Lung (tissue), 12 donors: Measurements from ENCODE around the gene PRKG1. TPM values are rescaled to one million over a fixed set of nuclear protein-coding genes. Genes with fewer than 3 reads are reported as not detected.

Experiments used
- ATAC-seq: fragments of 200-7000 bp; cut with Tn5 transposase; one replicate; pipeline ENCODE4 v1.9.1; 2020; ENCODE audit warnings: moderate number of reproducible peaks; ENCODE audit not compliant: insufficient read depth, low FRiP score
- DNase-seq, 3 donors: peaks; one replicate each; pipeline ENCODE4 v3.0.0-alpha.2; 2013 to 2017
- H3K27ac ChIP-seq, 2 donors: one replicate each; pipeline ENCODE4 v1.5.1; 2013; ENCODE audit warnings: mild to moderate bottlenecking in 2 of 2, moderate library complexity in 2 of 2, control low read depth in 1 of 2, inconsistent platforms in 1 of 2, low read depth in 1 of 2, low read length in 1 of 2
- H3K27me3 ChIP-seq, 3 donors: one replicate each; pipeline ENCODE4 v1.5.1; 2013; ENCODE audit warnings: low read length in 2 of 3; ENCODE audit not compliant: control insufficient read depth in 3 of 3, insufficient read depth in 3 of 3
- H3K36me3 ChIP-seq, 4 donors: one replicate each; pipeline ENCODE4 v1.5.1; 2013; ENCODE audit warnings: low read length in 4 of 4, mild to moderate bottlenecking in 1 of 4, moderate library complexity in 1 of 4; ENCODE audit not compliant: control insufficient read depth in 4 of 4, insufficient read depth in 4 of 4
- H3K4me1 ChIP-seq, 5 donors: one replicate each; pipeline ENCODE4 v1.5.1; 2013; ENCODE audit warnings: low read length in 5 of 5, mild to moderate bottlenecking in 2 of 5, moderate library complexity in 1 of 5; ENCODE audit not compliant: control insufficient read depth in 5 of 5, insufficient read depth in 5 of 5
- H3K4me3 ChIP-seq: one replicate; pipeline ENCODE4 v1.5.1; 2013; ENCODE audit warnings: mild to moderate bottlenecking, control low read depth, moderate library complexity
- H3K9ac ChIP-seq, 2 donors: one replicate each; pipeline ENCODE4 v1.5.1; 2013; ENCODE audit warnings: low read length in 2 of 2, control low read depth in 1 of 2; ENCODE audit not compliant: insufficient read depth in 1 of 2
- H3K9me3 ChIP-seq, 4 donors: one replicate each; pipeline ENCODE4 v1.5.1; 2013; ENCODE audit warnings: low read length in 3 of 4, mild to moderate bottlenecking in 1 of 4, moderate library complexity in 1 of 4; ENCODE audit not compliant: control insufficient read depth in 4 of 4, insufficient read depth in 3 of 4
- CTCF ChIP-seq: IDR thresholded peaks from 2 replicates; pipeline ENCODE4 v1.5.1; 2012; ENCODE audit warnings: mild to moderate bottlenecking; ENCODE audit errors: control extremely low read depth, extremely low read depth
- WGBS, 2 donors: extraction: QIAGEN DNeasy Blood & Tissue Kit; methylation state at CpG; one replicate each; pipeline ENCODE4 v1.1.7; 2013; 5-methylcytosine and 5-hydroxymethylcytosine counted together
- polyA plus RNA-seq, 2 donors: library from polyadenylated mRNA; stranded (reverse); fragments of 200-250 nt; gene quantifications; one replicate each; pipeline ENCODE4 v1.2.1, GENCODE V29; 2013
- total RNA-seq, 2 donors: library from RNA; depleted of rRNA in 1 of 2; stranded (reverse); fragments of >200 nt in 1 of 2; gene quantifications; one replicate each; pipeline ENCODE4 v1.2.1, GENCODE V29; 2014 to 2021
- donor health status: control.
- donor health status: control.
- donor health status: Bipolar disorder and iron deficiency.
- donor health status: healthy.
- donor health status: DM: yes; HTN: yes; CAD: no.

The PRKG1 gene
- total and polyA plus RNA-seq, 4 donors = 2.1 to 50.8 (median 15.1) TPM

GRCh38 chr10:51342381-51342780 lies 268.1 kb downstream of the PRKG1 start:
- Histone ChIP-seq H3K36me3 (no peaks in the 10 kb centered on the region), H3K4me1 (peaks cover 0 to 4% (median 0%) of the 10 kb centered on the region in 5 donors), H3K9me3 (no peaks in the 10 kb centered on the region), H3K4me3 (no peak overlapping the region), H3K27ac (no peak overlapping the region), H3K9ac (no peak overlapping the region), H3K27me3 (no peaks in the 10 kb centered on the region)
- DNase-seq (peak in 1 of 3 donors; percentile 25), ATAC-seq (no peak)
- WGBS, 2 donors = 96 to 97% methylated on average over 1 of the region's 1 CpG
- TF ChIP-seq CTCF = no peak

- Histone ChIP-seq H3K9me3 (no peaks in the 10 kb centered on the region), H3K27me3 (no peaks in the 10 kb centered on the region), H3K27ac (no peak overlapping the region), H3K4me1 (peaks cover 0 to 4% (median 0%) of the 10 kb centered on the region in 5 donors), H3K4me3 (no peak overlapping the region), H3K36me3 (no peaks in the 10 kb centered on the region), H3K9ac (no peak overlapping the region)
- ATAC-seq = no peak
- TF ChIP-seq CTCF = no peak
- 85 to 99% methylated on average over 1 of the region's 1 CpG for WGBS, 2 donors
- no peak for DNase-seq
Observed at GRCh38 chr10:51343391-51343790, 269.1 kb downstream of the PRKG1 start.

- Histone ChIP-seq H3K4me1 (peaks cover 0 to 4% (median 0%) of the 10 kb centered on the region in 5 donors), H3K9me3 (no peaks in the 10 kb centered on the region), H3K27ac (no peak overlapping the region), H3K27me3 (no peaks in the 10 kb centered on the region), H3K36me3 (no peaks in the 10 kb centered on the region), H3K4me3 (no peak overlapping the region), H3K9ac (no peak overlapping the region)
- 66 to 83% methylated on average over 1 of the region's 1 CpG for WGBS, 2 donors
- DNase-seq = no peak
- TF ChIP-seq CTCF = no peak
- ATAC-seq = no peak
Observed at GRCh38 chr10:51344371-51344770, 270.1 kb downstream of the PRKG1 start.

- ATAC-seq = no peak
- Histone ChIP-seq H3K9me3 (no peaks in the 10 kb centered on the region), H3K27me3 (no peaks in the 10 kb centered on the region), H3K27ac (no peak overlapping the region), H3K4me3 (no peak overlapping the region), H3K4me1 (no peaks in the 10 kb centered on the region), H3K36me3 (no peaks in the 10 kb centered on the region), H3K9ac (no peak overlapping the region)
- TF ChIP-seq CTCF = no peak
- WGBS, 2 donors = 87 to 95% methylated on average over 4 of the region's 4 CpGs
- no peak for DNase-seq
Observed at GRCh38 chr10:51348622-51349021, 274.3 kb downstream of the PRKG1 start.
